Loucy (cell line): ENCODE data around the gene THOC6.

Source experiments
- H2AFZ ChIP-seq: fragments of 200-600 bp; sonication (generic); 2 replicates; pipeline ENCODE4 v1.6.0; 2016; ENCODE audit warnings: antibody characterized with exemption, mild to moderate bottlenecking, low read length, moderate library complexity
- H3F3A ChIP-seq: fragments of 200-600 bp; 2 replicates; pipeline ENCODE4 v1.6.0; 2016; ENCODE audit warnings: antibody characterized with exemption, low read depth, mild to moderate bottlenecking
- H3K27me3 ChIP-seq: fragments of 200-600 bp; sonication (generic); 2 replicates; pipeline ENCODE4 v1.6.1; 2014; ENCODE audit warnings: low read length, mild to moderate bottlenecking; ENCODE audit not compliant: insufficient read depth, poor library complexity, severe bottlenecking
- H3K36me3 ChIP-seq: fragments of 200-600 bp; sonication (generic); 2 replicates; pipeline ENCODE4 v1.6.1; 2016; ENCODE audit warnings: low read length; ENCODE audit not compliant: insufficient read depth
- H3K4me1 ChIP-seq: fragments of 200-600 bp; sonication (generic); 2 replicates; pipeline ENCODE4 v1.5.1; 2014; ENCODE audit warnings: low read length, mild to moderate bottlenecking; ENCODE audit not compliant: insufficient read depth, poor library complexity, severe bottlenecking
- H3K4me2 ChIP-seq: fragments of 200-600 bp; sonication (generic); 2 replicates; pipeline ENCODE4 v1.6.0; 2014; ENCODE audit warnings: antibody characterized with exemption, low read length, low read depth, mild to moderate bottlenecking; ENCODE audit not compliant: poor library complexity, severe bottlenecking
- H3K4me3 ChIP-seq: fragments of 200-600 bp; sonication (generic); 2 replicates; pipeline ENCODE4 v1.5.1; 2014; ENCODE audit warnings: low read length, mild to moderate bottlenecking, mixed read lengths; ENCODE audit not compliant: poor library complexity, severe bottlenecking
- H3K79me2 ChIP-seq: fragments of 200-600 bp; sonication (generic); 2 replicates; pipeline ENCODE4 v1.6.1; 2014; ENCODE audit warnings: low read length; ENCODE audit not compliant: insufficient read depth
- H3K9ac ChIP-seq: fragments of 200-600 bp; sonication (generic); 2 replicates; pipeline ENCODE4 v1.6.0; 2014; ENCODE audit warnings: mild to moderate bottlenecking, low read depth, low read length, moderate library complexity; ENCODE audit not compliant: poor library complexity, severe bottlenecking
- H3K9me2 ChIP-seq: fragments of 200-600 bp; sonication (generic); replicated peaks from 2 replicates; pipeline ENCODE4 v1.6.1; 2016; ENCODE audit warnings: low read depth, low read length, mixed read lengths
- H3K9me3 ChIP-seq: fragments of 200-600 bp; sonication (generic); 2 replicates; pipeline ENCODE4 v1.6.1; 2014; ENCODE audit warnings: mild to moderate bottlenecking, antibody characterized with exemption, low read length, low read depth; ENCODE audit not compliant: insufficient read depth
- H4K20me1 ChIP-seq: fragments of 200-600 bp; sonication (generic); 2 replicates; pipeline ENCODE4 v1.6.0; 2014; ENCODE audit warnings: antibody characterized with exemption, low read length, mild to moderate bottlenecking; ENCODE audit not compliant: insufficient read depth, poor library complexity, severe bottlenecking
- CTCF ChIP-seq: fragments of 200-600 bp; sonication (generic); conservative IDR thresholded peaks from 2 replicates; pipeline ENCODE4 v1.5.1; 2014; ENCODE audit warnings: mild to moderate bottlenecking, antibody characterized with exemption, low read length
- EZH2phosphoT487 ChIP-seq: fragments of 200-600 bp; IDR thresholded peaks from 2 replicates; pipeline ENCODE4 v1.6.1; 2018; ENCODE audit warnings: antibody characterized with exemption, mild to moderate bottlenecking, moderate library complexity, borderline replicate concordance

THOC6 gene

DNA sequence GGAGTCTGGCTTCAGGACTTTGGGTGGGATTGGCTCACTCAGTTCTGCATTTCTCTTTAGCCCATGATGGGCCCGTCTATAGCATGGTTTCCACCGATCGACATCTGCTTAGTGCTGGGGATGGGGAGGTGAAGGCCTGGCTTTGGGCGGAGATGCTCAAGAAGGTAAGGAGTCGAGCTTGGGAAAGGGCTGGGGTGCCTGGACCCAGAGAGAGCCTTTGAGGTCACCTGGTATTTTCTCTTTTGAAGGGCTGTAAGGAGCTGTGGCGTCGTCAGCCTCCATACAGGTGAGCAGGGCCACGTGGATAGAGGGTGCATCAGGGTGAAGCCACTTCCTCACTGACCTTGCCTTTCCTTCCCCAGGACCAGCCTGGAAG is 2.2 kb downstream of the THOC6 start:
- Histone ChIP-seq H3K9ac (no peak overlapping the region), H3K4me2 (no peak overlapping the region), H2AFZ (no peak overlapping the region), H3K9me2 (no peaks in the 10 kb centered on the region), H3K27me3 (no peaks in the 10 kb centered on the region), H4K20me1 (peaks cover 8% of the 10 kb centered on the region), H3K4me3 (no peak overlapping the region), H3F3A (no peaks in the 10 kb centered on the region), H3K36me3 (no peaks in the 10 kb centered on the region), H3K9me3 (no peaks in the 10 kb centered on the region), H3K79me2 (peaks cover 22% of the 10 kb centered on the region), H3K4me1 (peaks cover 15% of the 10 kb centered on the region)
- TF ChIP-seq EZH2phosphoT487 (no peak), CTCF (no peak)

DNA sequence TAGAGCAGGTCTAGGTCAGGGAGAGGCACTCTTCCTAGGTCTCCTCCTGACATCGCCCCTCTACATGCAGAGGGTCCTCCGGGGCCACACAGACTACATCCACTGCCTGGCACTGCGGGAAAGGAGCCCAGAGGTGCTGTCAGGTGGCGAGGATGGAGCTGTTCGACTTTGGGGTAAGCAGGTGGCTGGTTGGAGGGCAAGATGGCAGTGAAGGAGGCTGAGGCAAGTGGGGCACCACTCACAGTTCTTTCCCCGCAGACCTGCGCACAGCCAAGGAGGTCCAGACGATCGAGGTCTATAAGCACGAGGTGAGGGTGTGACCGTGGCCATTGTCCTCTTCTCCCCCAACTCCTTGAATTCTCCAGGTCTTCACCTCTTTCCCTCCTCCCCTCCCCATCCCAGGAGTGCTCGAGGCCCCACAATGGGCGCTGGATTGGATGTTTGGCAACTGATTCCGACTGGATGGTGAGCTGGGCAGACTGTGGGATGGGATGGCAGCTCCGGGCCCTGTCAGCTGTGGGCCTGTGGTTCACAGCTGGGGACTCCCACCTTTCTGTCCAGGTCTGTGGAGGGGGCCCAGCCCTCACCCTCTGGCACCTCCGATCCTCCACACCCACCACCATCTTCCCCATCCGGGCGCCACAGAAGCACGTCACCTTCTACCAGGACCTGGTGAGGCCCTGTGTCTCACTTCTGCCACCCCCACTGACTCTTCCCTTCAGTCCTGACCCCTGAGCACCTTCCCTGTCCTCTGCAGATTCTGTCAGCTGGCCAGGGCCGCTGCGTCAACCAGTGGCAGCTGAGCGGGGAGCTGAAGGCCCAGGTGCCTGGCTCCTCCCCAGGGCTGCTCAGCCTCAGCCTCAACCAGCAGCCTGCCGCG is 3.0 kb downstream of the THOC6 start:
- H3K4me3 ChIP-seq, result no peak overlapping the region
- H3K4me2 ChIP-seq, result no peak overlapping the region
- no peaks in the 10 kb centered on the region for H3F3A ChIP-seq
- H4K20me1 ChIP-seq, result peaks cover 5% of the 10 kb centered on the region
- peaks cover 14% of the 10 kb centered on the region for H3K79me2 ChIP-seq
- no peaks in the 10 kb centered on the region for H3K9me2 ChIP-seq
- no peak for TF ChIP-seq EZH2phosphoT487
- TF ChIP-seq CTCF, result no peak
- no peaks in the 10 kb centered on the region for H3K9me3 ChIP-seq
- no peak overlapping the region for H2AFZ ChIP-seq
- peaks cover 10% of the 10 kb centered on the region for H3K4me1 ChIP-seq
- H3K27me3 ChIP-seq, result no peaks in the 10 kb centered on the region
- no peak overlapping the region for H3K9ac ChIP-seq
- no peaks in the 10 kb centered on the region for H3K36me3 ChIP-seq

DNA sequence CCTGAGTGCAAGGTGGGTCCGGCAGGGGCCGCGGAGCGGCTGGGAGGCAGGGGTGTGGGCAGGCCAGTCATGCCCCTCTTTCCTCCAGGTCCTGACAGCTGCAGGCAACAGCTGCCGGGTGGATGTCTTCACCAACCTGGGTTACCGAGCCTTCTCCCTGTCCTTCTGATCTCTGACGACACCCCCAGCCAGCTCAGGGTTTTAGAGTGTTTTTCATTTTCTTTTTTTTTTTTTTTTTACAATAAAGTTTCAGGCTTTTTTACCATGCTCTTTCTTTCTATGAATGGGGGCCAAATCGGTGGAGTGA is 3.6 kb downstream of the THOC6 start:
- no peaks in the 10 kb centered on the region for H3K9me2 ChIP-seq
- H3F3A ChIP-seq, result no peaks in the 10 kb centered on the region
- H3K4me1 ChIP-seq, result peaks cover 5% of the 10 kb centered on the region
- no peaks in the 10 kb centered on the region for H3K36me3 ChIP-seq
- no peak overlapping the region for H3K9ac ChIP-seq
- H3K79me2 ChIP-seq, result peaks cover 8% of the 10 kb centered on the region
- no peaks in the 10 kb centered on the region for H3K9me3 ChIP-seq
- H2AFZ ChIP-seq, result no peak overlapping the region
- H3K27me3 ChIP-seq, result no peaks in the 10 kb centered on the region
- no peak overlapping the region for H3K4me3 ChIP-seq
- peaks cover 2% of the 10 kb centered on the region for H4K20me1 ChIP-seq
- no peak overlapping the region for H3K4me2 ChIP-seq
- TF ChIP-seq EZH2phosphoT487 (no peak), CTCF (no peak)
